HepG2 (cell line): Measurements from ENCODE around the gene DQX1. TPM values are rescaled to one million over a fixed set of nuclear protein-coding genes. Genes with fewer than 3 reads are reported as not detected.

ENCODE experiments used
- ATAC-seq: fragments of 200-7000 bp; cut with Tn5 transposase; 3 replicates; pipeline ENCODE4 v1.9.1; 2020; ENCODE audit warnings: mild to moderate bottlenecking, moderate library complexity
- BruUV-seq: library from RNA; stranded (reverse); fragments of 400-500 nt; replicated peaks from 2 replicates; lab custom pipeline; 2021; lab: Mats Ljungman, UMichigan
- CTCF ChIA-PET: fragments of 300-600 bp; formaldehyde crosslinking; extraction: SDS; loops from one replicate; lab custom pipeline; 2021; ENCODE audit warnings: low total read pairs, inconsistent platforms, low intra/inter-chr PET ratio; lab: Yijun Ruan, JAX
- POLR2A ChIA-PET: fragments of 350-600 bp; sonication (Branson Sonifier 250); formaldehyde crosslinking; loops from one replicate; lab custom pipeline; 2020; ENCODE audit warnings: antibody characterized with exemption, inconsistent platforms; lab: Yijun Ruan, JAX
- DNase-seq: peaks from one replicate; pipeline ENCODE4 v3.0.0-alpha.2; 2015; ENCODE audit warnings: low spot score
- FAIRE-seq: peaks from 3 replicates; lab custom pipeline; 2011; peaks lifted over from hg19 to GRCh38; lab: Jason Lieb, UNC
- H2AFZ ChIP-seq: one replicate; pipeline ENCODE4 v1.6.1; 2011; ENCODE audit warnings: low read length, inconsistent platforms
- H3K27ac ChIP-seq: fragments of 300-600 bp; 3 replicates; pipeline ENCODE4 v1.8.0; 2011; ENCODE audit warnings: mixed run types, mild to moderate bottlenecking, mixed read lengths, low read length, inconsistent platforms; ENCODE audit not compliant: insufficient read depth; ENCODE audit errors: extremely low read length
- H3K27me3 ChIP-seq, 2 experiments: fragments of 200-600 bp in 1 of 2; 2 replicates in 1 of 2; 3 replicates in 1 of 2; pipeline versions ENCODE4 v1.6.0 to v1.8.0; 2011; ENCODE audit warnings: low read length in 2 of 2, mild to moderate bottlenecking in 2 of 2, moderate library complexity in 2 of 2, inconsistent platforms in 1 of 2; ENCODE audit not compliant: insufficient read depth in 2 of 2, control insufficient read depth in 1 of 2
- H3K36me3 ChIP-seq, 2 experiments: fragments of 200-600 bp in 1 of 2; replicated peaks in 1 of 2; 2 replicates in 1 of 2; 3 replicates in 1 of 2; pipeline versions ENCODE4 v1.5.1 to v1.8.0; 2011; ENCODE audit warnings: low read length in 2 of 2, inconsistent platforms in 1 of 2; ENCODE audit not compliant: insufficient read depth in 2 of 2, control insufficient read depth in 1 of 2
- H3K4me1 ChIP-seq: 2 replicates; pipeline ENCODE4 v1.5.1; 2012; ENCODE audit warnings: low read length, inconsistent platforms; ENCODE audit not compliant: insufficient read depth
- H3K4me2 ChIP-seq: 2 replicates; pipeline ENCODE4 v1.6.0; 2011; ENCODE audit warnings: low read depth, low read length, inconsistent platforms
- H3K4me3 ChIP-seq, 3 experiments: fragments of 200-600 bp in 1 of 3; sonication (generic), shearing (Covaris generic) in 1 of 3; replicated peaks in 1 of 3; 2 replicates each; pipeline ENCODE4 v1.5.1; 2011 to 2016; ENCODE audit warnings: low read length in 3 of 3, inconsistent platforms in 2 of 3, low read depth in 2 of 3, mild to moderate bottlenecking in 2 of 3, control low read depth in 1 of 3, mixed read lengths in 1 of 3; ENCODE audit not compliant: insufficient read depth in 1 of 3
- H3K79me2 ChIP-seq: one replicate; pipeline ENCODE4 v1.6.1; 2011; ENCODE audit warnings: low read length, inconsistent platforms; ENCODE audit not compliant: insufficient read depth
- H3K9ac ChIP-seq: 2 replicates; pipeline ENCODE4 v1.6.0; 2011; ENCODE audit warnings: mild to moderate bottlenecking, low read depth, low read length, inconsistent platforms; ENCODE audit not compliant: insufficient read depth
- H3K9me3 ChIP-seq: 2 replicates; pipeline ENCODE4 v1.5.1; 2012; ENCODE audit warnings: mild to moderate bottlenecking, low read length
- H4K20me1 ChIP-seq: 2 replicates; pipeline ENCODE4 v1.6.0; 2011; ENCODE audit warnings: inconsistent platforms, mild to moderate bottlenecking, low read length, moderate library complexity; ENCODE audit not compliant: insufficient read depth
- CEBPZ ChIP-seq: IDR thresholded peaks from 2 replicates; pipeline ENCODE4 v1.6.1; 2012; ENCODE audit warnings: low read length, improper control_type of control experiment
- KLF16 ChIP-seq, 2 experiments: sonication (generic) in 1 of 2; formaldehyde crosslinking in 1 of 2; IDR thresholded peaks; 2 replicates each; pipeline versions ENCODE4 v1.6.1 to v1.8.0; 2016 to 2023; ENCODE audit warnings: missing genetic modification reagents in 2 of 2, missing compliant biosample characterization in 1 of 2
- MLLT10 ChIP-seq: sonication (generic); formaldehyde crosslinking; IDR thresholded peaks from 2 replicates; pipeline ENCODE4 v1.4.0; 2020; ENCODE audit warnings: missing genetic modification reagents
- NFKBIZ ChIP-seq: IDR thresholded peaks from 2 replicates; pipeline ENCODE4 v1.6.1; 2018; ENCODE audit warnings: missing genetic modification reagents, missing compliant biosample characterization
- ZFP36 ChIP-seq: fragments of 150-350 bp; IDR thresholded peaks from 2 replicates; pipeline ENCODE4 v1.6.1; 2018; ENCODE audit warnings: borderline replicate concordance, low read length, low read depth; ENCODE audit not compliant: partially characterized antibody
- ZFY ChIP-seq: sonication (generic); formaldehyde crosslinking; IDR thresholded peaks from 2 replicates; pipeline ENCODE4 v1.4.0; 2020; ENCODE audit warnings: missing genetic modification reagents
- ZNF260 ChIP-seq: sonication (generic); formaldehyde crosslinking; IDR thresholded peaks from 2 replicates; pipeline ENCODE4 v1.4.0; 2020; ENCODE audit warnings: missing genetic modification reagents, low read depth, mild to moderate bottlenecking, borderline replicate concordance
- ZNF451 ChIP-seq: sonication (generic); formaldehyde crosslinking; IDR thresholded peaks from 2 replicates; pipeline ENCODE4 v1.5.0; 2020; ENCODE audit warnings: mild to moderate bottlenecking, missing genetic modification reagents
- ZNF639 ChIP-seq: conservative IDR thresholded peaks from 2 replicates; pipeline ENCODE4 v1.6.1; 2018; ENCODE audit warnings: missing genetic modification reagents
- WGBS: methylation state at CpG from one replicate; pipeline ENCODE4 v1.1.6; 2017; ENCODE audit warnings: low lambda C conversion rate; 5-methylcytosine and 5-hydroxymethylcytosine counted together
- in situ Hi-C: cut with HindIII; loops from 2 replicates; pipeline ENCODE4 v1.10.0; 2017; ENCODE audit warnings: low pct_unique_long_range_greater_than_20kb; ENCODE audit not compliant: extremely low pct_ligation_motif_present
- intact Hi-C: fragments of 100-400 bp; cut with micrococcal nuclease; formaldehyde crosslinking; loops from one replicate; pipeline ENCODE4 v1.10.0; 2022; ENCODE audit not compliant: unreplicated experiment
- polyA plus RNA-seq, 8 experiments: library from polyadenylated mRNA; depleted of rRNA in 3 of 8; stranded (reverse) in 7 of 8; unstranded in 1 of 8; fragments of >200 nt; fragmentation: Illumina TruSeq in 4 of 8; extraction: Trizol in 4 of 8; gene quantifications; 2 replicates each; pipeline versions ENCODE4 v1.2.1 to v1.2.3, GENCODE V29; 2011 to 2016; ENCODE audit warnings: low read depth in 4 of 8, missing spikeins in 1 of 8, mixed read lengths in 1 of 8; ENCODE audit not compliant: insufficient read depth in 1 of 8
- total RNA-seq, 5 experiments: library from RNA; depleted of rRNA; stranded (reverse); fragments of >200 nt; fragmentation: Illumina TruSeq; extraction: Trizol; gene quantifications; 2 replicates each; pipeline ENCODE4 v1.2.3, GENCODE V29; 2016; ENCODE audit warnings: low read depth in 1 of 5

Gene DQX1
- total and polyA plus RNA-seq, 2 of the 13 experiments (the other 11 are each of a cell fraction or from before 2014, with no cell fraction given), result 27.6 to 89.8 TPM

- Histone ChIP-seq H3K36me3 (no peaks in the 10 kb centered on the region), H3K9ac (no peak overlapping the region), H3K27ac (no peak overlapping the region), H3K79me2 (no peaks in the 10 kb centered on the region), H3K4me2 (no peak overlapping the region), H3K4me1 (peaks cover 12% of the 10 kb centered on the region), H3K9me3 (no peaks in the 10 kb centered on the region), H2AFZ (no peak overlapping the region), H4K20me1 (no peaks in the 10 kb centered on the region), H3K4me3 (no peak overlapping the region), H3K27me3 (peaks cover 0 to 40% of the 10 kb centered on the region in 2 experiments; a peak in 4 of 5 replicates)
- ATAC-seq, result no peak
- DNase-seq, result no peak
- CTCF ChIA-PET, result no interaction called here
- in situ Hi-C loops, result no loop called here
- FAIRE-seq, result no peak
- TF ChIP-seq ZNF260 (CRISPR knock-in tag) (no peak), NFKBIZ (CRISPR knock-in tag) (no peak), ZFP36 (no peak), KLF16 (CRISPR knock-in tag; IDR thresholded peaks at IDR 0.05) (no peak), CEBPZ (no peak), ZFY (CRISPR knock-in tag) (no peak), MLLT10 (no peak), ZNF639 (CRISPR knock-in tag) (no peak), ZNF451 (no peak)
- intact Hi-C loops, result no loop called here
- WGBS, result 34% methylated on average over 1 of the region's 1 CpG
- POLR2A ChIA-PET, result no interaction called here
- BruUV-seq, result no TSS peak
Observed at GRCh38 chr2:74571058-74571457, 45.0 kb upstream of the DQX1 start.
